ENCODE results near the gene NOD1.
"Not testable (repeated sequence)": the region's sequence is repeated elsewhere in the genome, so short reads cannot be mapped to it uniquely, and the experiment has no call there.

Gene NOD1

GRCh38 chr7:30504301-30505173, 26.0 kb upstream of the NOD1 start, which contains the start of gene GGCT:
Gene GGCT, minus strand, starts transcription at chr7:30504829. Its CDS starts 120 bp downstream, at chr7:30504709.
- DNase-seq, result peak; percentile 98

GRCh38 chr7:30503274-30504212, 25.0 kb upstream of the NOD1 start:
- DNase-seq, result no peak

- DNase-seq, result no peak
Observed at GRCh38 chr7:30502470-30503251, 24.1 kb upstream of the NOD1 start.

- no peak for DNase-seq
Observed at GRCh38 chr7:30501264-30501663, 22.7 kb upstream of the NOD1 start.

DNA sequence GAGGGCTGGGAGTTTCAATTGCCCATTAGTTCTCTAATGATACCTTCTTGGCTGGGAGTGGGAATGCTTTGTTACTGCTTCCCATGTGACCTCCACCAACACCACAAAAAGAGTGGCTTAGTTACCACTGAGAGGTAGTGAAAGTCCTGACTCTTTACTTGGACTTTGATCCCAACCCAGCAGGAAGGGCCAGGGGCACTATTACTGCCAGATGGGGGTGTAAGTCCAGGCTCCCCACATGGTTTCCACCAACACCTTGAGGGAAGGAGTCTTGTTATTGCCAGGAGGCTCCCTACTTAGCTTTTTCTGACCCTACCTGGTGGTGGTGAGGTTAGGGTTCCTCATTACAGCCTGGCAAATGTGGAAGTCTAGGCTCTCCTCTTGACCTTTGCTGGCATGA, 14.6 kb upstream of the NOD1 start:
- no peak for DNase-seq

GRCh38 chr7:30491417-30491816, 12.8 kb upstream of the NOD1 start:
- no peak for DNase-seq

DNA sequence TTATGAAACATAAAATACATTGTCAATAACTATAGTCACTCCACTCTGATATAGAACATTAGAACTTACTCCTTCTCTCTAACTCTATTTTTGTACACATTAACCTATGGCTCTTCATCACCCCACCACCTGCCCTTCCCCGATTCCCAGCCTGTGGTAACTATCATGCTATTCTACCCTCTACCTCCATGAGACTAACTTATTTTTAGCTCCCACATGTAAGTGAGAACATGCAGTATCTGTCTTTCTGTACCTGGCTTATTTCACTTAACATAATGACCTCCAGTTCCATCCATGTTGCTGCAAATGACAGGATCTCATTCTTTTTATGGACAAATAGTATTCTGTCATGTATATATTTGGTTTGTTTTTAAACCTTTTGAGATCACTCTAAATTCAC, 8.8 kb upstream of the NOD1 start:
- DNase-seq, result no peak

GRCh38 chr7:30485667-30486066, 7.1 kb upstream of the NOD1 start:
- no peak for DNase-seq

GRCh38 chr7:30481416-30481815, 2.8 kb upstream of the NOD1 start:
- DNase-seq, result not testable (repeated sequence)

GRCh38 chr7:30479202-30480120, 877 bp upstream of the NOD1 start:
- DNase-seq, result no peak

DNA sequence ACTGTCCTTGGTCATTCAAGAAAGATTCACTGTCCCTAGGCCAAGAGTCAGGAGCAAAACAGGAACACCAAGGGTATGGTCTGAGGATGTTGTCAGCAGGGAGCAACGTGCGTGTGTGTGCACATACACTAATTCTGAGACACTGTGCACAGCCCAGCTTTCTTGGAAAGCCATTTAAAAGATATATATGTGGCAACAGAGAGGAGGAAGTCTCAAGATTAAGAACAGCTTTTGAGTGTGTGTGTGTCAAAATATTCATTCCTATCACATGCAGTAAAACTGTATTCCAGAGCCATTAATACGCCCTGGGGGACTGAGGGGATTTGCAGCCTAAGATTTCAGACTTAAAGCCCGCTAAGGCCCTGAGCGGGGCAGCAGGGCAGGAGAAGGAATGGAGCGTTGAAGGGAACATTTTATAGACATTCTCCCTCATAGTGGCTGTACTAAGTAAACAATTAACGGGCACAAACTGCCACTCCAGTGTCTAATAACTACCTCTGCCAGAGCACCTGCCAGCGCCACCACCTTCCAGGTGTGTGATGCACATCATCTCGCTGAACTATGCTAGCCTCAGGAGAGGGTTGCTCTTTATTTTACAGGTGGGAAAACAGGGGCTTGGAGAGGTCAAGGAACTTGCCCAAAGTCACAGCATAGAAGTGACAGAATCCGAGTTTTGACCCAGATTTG, 2.0 kb downstream of the NOD1 start:
- DNase-seq, result peak; percentile 83

DNA sequence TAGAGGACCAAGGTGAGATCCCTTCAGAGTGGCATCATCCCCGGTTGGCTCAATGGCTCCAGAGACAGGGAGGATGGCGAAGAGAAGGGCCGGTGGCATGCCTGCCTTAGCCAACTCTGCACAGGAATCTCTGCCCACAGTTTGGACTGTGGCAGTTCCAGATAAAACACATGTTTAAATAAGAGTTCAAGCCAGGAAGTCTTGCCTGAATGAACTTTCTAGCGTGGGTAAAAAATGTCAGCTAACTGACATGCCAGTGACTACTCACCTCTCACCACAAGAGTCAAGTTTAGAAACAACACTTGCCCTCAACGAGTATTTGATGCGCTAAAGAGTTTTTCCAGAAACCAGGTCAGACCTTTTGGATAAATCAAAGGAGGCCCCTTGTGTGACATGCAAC, 3.0 kb downstream of the NOD1 start:
- no peak for DNase-seq

- DNase-seq, result no peak
Observed at GRCh38 chr7:30474893-30475292, 3.7 kb downstream of the NOD1 start.

GRCh38 chr7:30474485-30474884, 4.1 kb downstream of the NOD1 start:
- DNase-seq, result no peak

GRCh38 chr7:30473903-30474302, 4.7 kb downstream of the NOD1 start:
- no peak for DNase-seq

- DNase-seq, result no peak
Observed at GRCh38 chr7:30472784-30473775, 5.5 kb downstream of the NOD1 start.

GRCh38 chr7:30472081-30472783, 6.4 kb downstream of the NOD1 start:
- DNase-seq, result no peak

DNA sequence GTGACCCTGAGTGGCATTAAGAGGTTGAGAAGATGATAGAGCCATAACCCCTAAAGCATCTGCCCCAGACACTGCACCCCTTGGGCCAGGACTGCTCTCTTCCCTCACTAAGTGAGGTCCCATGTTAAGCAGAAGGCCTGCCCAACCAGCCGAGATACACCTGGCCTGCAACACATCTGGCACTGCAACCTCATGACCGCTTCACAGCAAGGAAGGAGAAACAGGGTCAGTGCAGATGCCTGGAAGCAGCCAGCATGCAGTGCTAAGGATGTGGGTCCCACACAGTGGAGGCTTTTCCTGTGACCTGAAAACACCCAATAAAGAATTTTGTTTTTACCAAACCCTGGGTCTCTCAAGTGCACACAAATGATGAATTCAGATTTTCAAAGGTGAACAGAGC, 7.4 kb downstream of the NOD1 start:
- no peak for DNase-seq

DNA sequence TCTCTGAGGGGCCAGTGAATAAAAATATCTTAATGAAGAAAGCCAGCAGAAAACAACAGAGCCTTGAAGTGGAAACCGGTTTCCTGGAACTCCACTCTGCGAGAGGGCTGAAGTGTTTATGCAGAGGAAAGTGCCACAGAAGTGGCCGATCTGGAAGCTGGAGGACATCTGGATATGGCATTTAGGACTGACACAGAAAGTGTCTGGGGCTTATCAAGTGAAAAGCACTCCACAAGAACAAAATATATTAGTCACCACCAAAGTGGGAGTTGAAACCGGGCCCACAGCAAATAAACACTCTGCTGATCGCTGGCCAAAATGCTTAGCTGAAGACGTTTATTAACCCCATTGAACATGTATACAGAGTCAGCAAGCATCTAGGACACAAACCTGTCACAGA, 7.8 kb downstream of the NOD1 start:
- peak; percentile 97 for DNase-seq

Data from DMS79 treated with DMSO at 0.1 percent for 48 hours (cell line).